Measurements from ENCODE around the gene CDH4.

Gene CDH4

DNA sequence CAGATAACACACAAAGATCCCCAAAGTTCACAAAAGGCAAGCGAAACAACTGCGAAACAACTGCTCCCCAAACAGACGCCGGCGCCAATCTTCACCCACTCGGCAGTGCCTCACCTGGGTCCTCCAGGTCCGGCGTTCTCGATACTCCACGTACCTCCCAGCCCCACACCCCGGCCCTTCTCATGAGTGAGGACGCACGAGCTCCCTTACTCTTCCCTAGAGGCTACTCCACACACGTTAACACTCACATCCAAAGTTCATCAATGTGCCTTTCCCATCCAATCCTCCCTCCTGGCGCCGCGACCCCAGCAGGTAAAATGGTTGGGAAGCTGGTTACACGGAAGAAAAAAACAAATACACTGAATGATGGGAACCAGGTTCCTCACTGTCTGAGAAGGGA is 736.6 kb downstream of the CDH4 start:
- H2BK5ac ChIP-seq (ENCODE audit: low read length): no peak overlapping the region
- no peaks in the 10 kb centered on the region for H3K4me1 ChIP-seq (ENCODE audit: control insufficient read depth in 2 of 2, insufficient read depth in 1 of 2, low read depth in 1 of 2, low read length in 2 of 2)
- H3K18ac ChIP-seq (ENCODE audit: low read length): no peak overlapping the region
- H3K4ac ChIP-seq (ENCODE audit: low read length): no peak overlapping the region
- H2AK5ac ChIP-seq (ENCODE audit: low read depth, low read length): no peak overlapping the region
- H3K79me1 ChIP-seq (ENCODE audit: low read depth, low read length): peaks cover 5% of the 10 kb centered on the region
- H3K9me3 ChIP-seq (replicated peaks in 1 of 2; ENCODE audit: control insufficient read depth in 2 of 2, insufficient read depth in 1 of 2, low read depth in 1 of 2, low read length in 2 of 2): peaks cover 13 to 14% of the 10 kb centered on the region in 2 donors
- no CpG with 5 or more reads among the region's 18 CpGs for WGBS, 2 donors (ENCODE audit: extremely low coverage in 2 of 2, insufficient read length in 2 of 2, insufficient replicate concordance in 1 of 2)
- DNase-seq (ENCODE audit: low spot score): no peak
- H3K14ac ChIP-seq (ENCODE audit: low read length): no peak overlapping the region
- H2BK120ac ChIP-seq (ENCODE audit: low read depth, low read length): no peak overlapping the region
- no peak overlapping the region for H3K4me3 ChIP-seq (ENCODE audit: low read length in 2 of 2)
- peaks cover 0 to 2% (median 0%) of the 10 kb centered on the region in 3 experiments for H3K27me3 ChIP-seq (ENCODE audit: control insufficient read depth in 3 of 3, insufficient read depth in 3 of 3, low read depth in 1 of 3, low read length in 3 of 3)
- H3K9ac ChIP-seq (ENCODE audit: low read depth, low read length, poor library complexity): no peak overlapping the region
- H3K27ac ChIP-seq (replicated peaks; ENCODE audit: low read length): no peak overlapping the region
- H4K91ac ChIP-seq (ENCODE audit: low read depth, low read length, poor library complexity): no peak overlapping the region
- H3K36me3 ChIP-seq (replicated peaks in 1 of 2; ENCODE audit: control insufficient read depth in 2 of 2, insufficient read depth in 2 of 2, low read length in 2 of 2): peaks cover 49 to 88% of the 10 kb centered on the region in 2 donors
- no peak overlapping the region for H3K4me2 ChIP-seq (ENCODE audit: insufficient read depth, low read length, poor library complexity, severe bottlenecking)
- no peak overlapping the region for H2BK15ac ChIP-seq (ENCODE audit: low read length)
- H3K23ac ChIP-seq (ENCODE audit: low read depth, low read length, poor library complexity): no peak overlapping the region
- no peak overlapping the region for H2BK12ac ChIP-seq (ENCODE audit: low read length)
- no peak overlapping the region for H4K8ac ChIP-seq (ENCODE audit: low read depth, low read length)
- no peak overlapping the region for H2AFZ ChIP-seq (ENCODE audit: low read length)

DNA sequence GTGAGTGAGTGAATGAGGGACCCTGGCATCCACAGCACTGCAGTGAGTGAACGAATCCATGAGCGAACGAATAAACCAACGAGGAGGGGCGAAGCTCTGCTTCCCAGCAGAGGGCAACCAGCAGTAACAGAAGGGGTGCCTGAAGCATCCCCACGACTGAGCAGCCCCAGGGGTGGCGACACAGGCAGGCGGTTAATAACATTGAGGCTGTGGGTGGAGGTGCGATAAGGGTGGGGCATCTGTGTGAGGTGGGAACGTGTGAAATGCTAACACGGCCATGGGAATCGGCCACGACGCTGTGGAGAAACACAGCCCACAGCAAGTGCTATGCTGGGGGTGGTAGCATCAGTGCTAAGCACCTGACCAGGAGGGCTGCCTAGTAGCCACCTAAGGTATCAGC is 737.7 kb downstream of the CDH4 start:
- Histone ChIP-seq H3K14ac (ENCODE audit: low read length) (no peak overlapping the region), H3K9me3 (replicated peaks in 1 of 2; ENCODE audit: control insufficient read depth in 2 of 2, insufficient read depth in 1 of 2, low read depth in 1 of 2, low read length in 2 of 2) (peaks cover 12 to 14% of the 10 kb centered on the region in 2 donors), H2AK5ac (ENCODE audit: low read depth, low read length) (no peak overlapping the region), H2BK15ac (ENCODE audit: low read length) (no peak overlapping the region), H3K79me1 (ENCODE audit: low read depth, low read length) (peaks cover 5% of the 10 kb centered on the region), H4K8ac (ENCODE audit: low read depth, low read length) (no peak overlapping the region), H3K23ac (ENCODE audit: low read depth, low read length, poor library complexity) (no peak overlapping the region), H3K4me3 (ENCODE audit: low read length in 2 of 2) (no peak overlapping the region), H3K4ac (ENCODE audit: low read length) (no peak overlapping the region), H2BK12ac (ENCODE audit: low read length) (no peak overlapping the region), H3K9ac (ENCODE audit: low read depth, low read length, poor library complexity) (no peak overlapping the region), H2AFZ (ENCODE audit: low read length) (no peak overlapping the region), H3K4me2 (ENCODE audit: insufficient read depth, low read length, poor library complexity, severe bottlenecking) (no peak overlapping the region), H3K27ac (replicated peaks; ENCODE audit: low read length) (no peak overlapping the region), H2BK5ac (ENCODE audit: low read length) (no peak overlapping the region), H3K4me1 (ENCODE audit: control insufficient read depth in 2 of 2, insufficient read depth in 1 of 2, low read depth in 1 of 2, low read length in 2 of 2) (no peaks in the 10 kb centered on the region), H2BK120ac (ENCODE audit: low read depth, low read length) (no peak overlapping the region), H3K18ac (ENCODE audit: low read length) (no peak overlapping the region), H3K27me3 (ENCODE audit: control insufficient read depth in 3 of 3, insufficient read depth in 3 of 3, low read depth in 1 of 3, low read length in 3 of 3) (peaks cover 0 to 2% (median 0%) of the 10 kb centered on the region in 3 experiments), H4K91ac (ENCODE audit: low read depth, low read length, poor library complexity) (no peak overlapping the region), H3K36me3 (replicated peaks in 1 of 2; ENCODE audit: control insufficient read depth in 2 of 2, insufficient read depth in 2 of 2, low read length in 2 of 2) (peaks cover 49 to 88% of the 10 kb centered on the region in 2 donors)
- no CpG with 5 or more reads among the region's 14 CpGs for WGBS, 2 donors (ENCODE audit: extremely low coverage in 2 of 2, insufficient read length in 2 of 2, insufficient replicate concordance in 1 of 2)
- DNase-seq (ENCODE audit: low spot score): no peak
